Measurements from ENCODE around the gene SIGLEC15. TPM values are rescaled to one million over a fixed set of nuclear protein-coding genes. Genes with fewer than 3 reads are reported as not detected.

SIGLEC15 gene
- total RNA-seq, result 1.8 and 4.4 TPM in 2 replicates

DNA sequence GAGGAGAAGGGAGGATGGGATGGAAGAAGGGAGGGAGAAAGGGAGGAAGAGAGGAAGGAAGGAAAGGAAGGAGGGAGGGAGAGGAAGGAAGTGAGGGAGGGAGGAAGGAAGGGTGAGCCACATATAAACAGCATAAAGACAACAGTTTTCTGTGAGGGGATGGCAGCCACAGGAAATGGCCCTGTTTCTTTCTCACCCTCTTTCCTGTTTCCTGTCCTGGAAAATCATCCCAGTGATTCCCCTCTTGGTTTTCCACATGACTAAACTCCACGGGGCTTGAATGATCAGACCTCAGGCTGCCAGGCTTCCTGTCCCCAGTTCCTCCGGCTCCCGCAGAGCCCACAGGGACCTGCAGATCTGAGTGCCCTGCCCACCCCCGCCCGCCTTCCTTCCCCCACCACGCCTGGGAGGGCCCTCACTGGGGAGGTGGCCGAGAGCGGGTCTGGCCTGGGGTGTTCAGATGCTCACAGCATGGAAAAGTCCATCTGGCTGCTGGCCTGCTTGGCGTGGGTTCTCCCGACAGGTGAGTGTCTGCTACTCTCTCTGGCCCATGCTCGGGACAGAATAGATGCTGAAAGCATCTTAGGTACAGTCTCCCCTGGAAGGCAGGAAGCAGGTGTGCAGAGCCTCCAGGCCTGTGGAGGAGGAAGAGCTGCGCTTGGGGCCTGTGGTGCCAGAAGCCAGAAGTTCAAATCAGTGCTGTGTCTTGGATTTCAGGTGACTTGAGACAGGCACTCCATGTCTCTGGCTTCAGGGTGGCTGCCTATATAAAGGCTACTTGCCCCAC is at the start of gene SIGLEC15:
SIGLEC15 (plus strand) TSS at position 418 of the 787 bp plus-strand sequence; CDS start at position 472, 54 bp downstream.

Other genes starting within 250 kb of the SIGLEC15 start
- gene SLC14A2, start 210.2 kb upstream of the SIGLEC15 start, total RNA-seq, result under 0.01 and 0.03 TPM in 2 replicates
- gene SLC14A1, start 101.5 kb upstream of the SIGLEC15 start, total RNA-seq, result 167 and 254 TPM in 2 replicates
- 45.2 and 66.9 TPM in 2 replicates for gene EPG5, start 141.7 kb downstream of the SIGLEC15 start, total RNA-seq
- 3.5 and 4.7 TPM in 2 replicates for gene PSTPIP2, start 246.6 kb downstream of the SIGLEC15 start, total RNA-seq